Heart left ventricle (tissue), 13 donors: ENCODE measurements around the gene TAF4.

Experiments used
- CTCF ChIP-seq, 12 donors: fragments of 200-600 bp; sonication (generic) in 4 of 12; IDR thresholded peaks; one replicate each; pipeline versions ENCODE4 v1.5.0 to v1.8.0; 2018 to 2022; ENCODE audit warnings: antibody characterized with exemption in 12 of 12, mild to moderate bottlenecking in 5 of 12
- POLR2A ChIP-seq, 2 donors: fragments of 450-650 bp; IDR thresholded peaks; one replicate each; pipeline ENCODE4 v1.6.1; 2017; ENCODE audit warnings: antibody characterized with exemption in 2 of 2, mild to moderate bottlenecking in 2 of 2, moderate library complexity in 2 of 2
- donor health status: ischemic (EF 13 %, LVEDD 7.1; RV severe dilation, severe dysfunction).
- donor health status: DM: no; HTN: yes; CAD: no.
- donor health status: DM: no; HTN: no; CAD: no.
- donor health status: ischemic (EF 25% LVEDD 6.9; RV normal size, moderate dysfunction).
- donor health status: ischemic (EF 25% LVEDD 5.7; RV mildly dilated, moderate dysfunction).
- donor health status: ischemic (EF 35%, LVEDD 5.7; RV mildly dilated, moderate dysfunction).
- donor health status: nonischemic (EF 11% LVEDD 7.7; RV severe dilation, severe dysfunction).
- donor health status: DM: yes; HTN: yes; CAD: no.
- donor health status: PGD.
- donor health status: ischemic (EF 29% LVEDD 5.4; RV normal size, mild dysfunction).
- donor health status: nonischemic (EF 23%, LVEDD 6.1; RV moderate dilation, normal function).

- no peak for TF ChIP-seq CTCF (IDR thresholded peaks at IDR 0.05)
- TF ChIP-seq POLR2A (IDR thresholded peaks at IDR 0.05): no peak
Measured at GRCh38 chr20:62014889-62015537, 50.7 kb downstream of the TAF4 start.
